GM21529 (cell line): ENCODE data around the gene TULP1.
"Not testable (repeated sequence)": the region's sequence is repeated elsewhere in the genome, so short reads cannot be mapped to it uniquely, and the experiment has no call there.

ENCODE experiments used
- ATAC-seq: cut with Tn5 transposase; IDR thresholded peaks from one replicate; pipeline ENCODE4 v1.9.1; 2021; ENCODE audit not compliant: unreplicated experiment

Gene TULP1

GRCh38 chr6:35522151-35522550 is 9.5 kb upstream of the TULP1 start:
- no peak for ATAC-seq

- ATAC-seq, result no peak
Measured at GRCh38 chr6:35521235-35521634, 8.5 kb upstream of the TULP1 start.

DNA sequence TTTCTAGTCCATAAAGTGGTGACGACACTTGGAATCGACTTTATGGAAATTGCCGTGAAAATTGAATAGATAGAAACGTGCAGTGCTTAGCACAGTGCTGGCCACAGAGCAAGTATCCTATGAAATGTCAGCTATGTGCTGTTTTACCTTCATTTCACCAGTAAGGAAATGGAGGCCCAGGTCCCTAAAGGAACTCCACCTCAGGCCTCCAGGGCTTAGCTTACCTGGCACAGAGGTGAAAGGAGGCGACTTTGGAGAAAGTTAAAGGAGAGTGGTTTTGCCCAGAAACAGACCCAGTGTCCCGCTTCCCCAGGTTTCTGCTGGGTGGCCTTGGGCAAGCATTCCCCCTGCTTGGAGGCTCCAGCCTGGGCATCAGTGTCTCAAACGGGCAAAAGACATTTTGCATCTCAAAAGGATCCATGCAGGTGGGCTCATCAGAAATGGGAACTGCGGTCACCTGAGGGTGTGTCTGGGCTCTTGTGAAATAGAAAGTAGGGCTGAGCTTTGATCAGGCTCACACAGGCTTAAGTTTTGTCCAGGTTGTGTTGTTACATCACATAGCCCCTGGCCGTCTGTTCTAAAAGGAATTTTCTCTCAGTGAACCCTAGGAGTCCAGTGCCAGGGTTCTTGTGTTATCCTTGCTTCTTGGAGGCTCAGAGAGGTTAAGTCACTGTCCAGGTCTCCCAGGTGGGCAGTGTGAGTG is 6.8 kb upstream of the TULP1 start:
- no peak for ATAC-seq

DNA sequence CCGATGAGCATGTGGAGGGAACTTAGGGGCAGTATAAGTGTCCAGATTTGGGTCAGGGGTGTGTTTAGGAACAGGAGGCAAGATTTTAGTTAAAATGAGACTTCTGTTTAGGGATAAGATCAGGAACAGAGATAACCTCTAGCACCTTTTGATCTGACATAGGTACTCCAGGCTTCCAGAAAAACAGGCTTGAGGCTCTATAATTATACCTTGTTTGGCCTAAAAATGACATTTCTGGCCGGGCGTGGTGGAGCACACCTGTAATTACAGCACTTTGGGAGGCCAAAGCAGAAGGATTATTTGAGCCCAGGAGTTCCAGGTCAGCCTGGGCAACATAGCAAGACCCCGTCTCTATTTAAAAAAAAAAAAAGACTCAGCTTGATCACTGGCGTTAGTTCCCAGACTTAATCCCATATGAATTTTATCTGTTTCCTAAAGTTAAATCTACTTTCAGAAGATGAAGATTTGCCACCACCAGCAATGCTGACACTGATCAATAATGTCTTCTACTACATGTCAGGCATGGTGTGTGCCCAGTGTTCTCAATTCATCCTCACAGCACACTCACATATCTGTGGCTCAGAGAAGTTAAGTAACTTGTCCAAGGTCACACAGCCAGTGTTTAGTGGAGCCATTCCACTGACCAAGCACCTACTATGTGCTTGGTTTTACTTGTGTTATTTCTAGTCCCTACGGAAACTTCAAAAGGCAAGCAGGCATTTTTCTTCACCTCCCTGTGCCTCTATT is 6.0 kb upstream of the TULP1 start:
- no peak for ATAC-seq

DNA sequence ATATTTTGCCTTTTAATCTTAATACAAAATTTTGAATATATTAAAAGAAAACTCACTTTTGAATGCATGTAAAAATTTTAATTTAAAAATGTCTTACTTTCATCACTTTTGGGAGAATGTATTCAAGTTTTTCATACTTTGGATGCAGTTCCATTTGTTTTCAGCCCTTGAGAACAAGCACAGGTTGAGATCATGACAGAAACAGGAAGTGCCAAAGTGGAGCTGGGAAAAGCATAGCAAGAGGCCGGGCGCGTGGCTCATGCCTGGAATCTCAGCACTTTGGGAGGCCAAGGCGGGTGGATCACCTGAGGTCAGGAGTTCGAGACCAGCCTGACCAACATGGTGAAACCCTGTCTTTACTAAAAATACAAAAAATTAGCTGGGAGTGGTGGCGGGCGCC is 5.3 kb upstream of the TULP1 start:
- not testable (repeated sequence) for ATAC-seq

GRCh38 chr6:35516712-35517111 is 4.0 kb upstream of the TULP1 start:
- ATAC-seq, result no peak

DNA sequence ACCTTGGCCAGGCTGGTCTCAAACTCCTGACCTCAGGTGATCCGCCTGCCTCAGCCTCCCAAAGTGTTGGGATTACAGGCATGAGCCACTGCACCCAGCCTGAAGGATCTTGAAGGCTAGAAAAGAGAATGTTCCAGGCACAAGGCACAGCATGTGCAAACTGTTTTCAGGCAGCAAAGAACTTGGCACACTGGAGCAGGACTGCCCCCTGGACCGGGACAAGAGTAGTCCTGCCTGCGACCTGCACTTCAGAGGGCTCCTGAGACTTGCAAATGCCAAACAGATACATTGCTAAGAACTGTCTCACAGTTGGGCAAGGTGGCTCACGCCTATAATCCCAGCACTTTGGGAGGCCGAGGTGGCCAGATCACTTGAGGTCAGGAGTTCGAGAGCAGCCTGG is 3.2 kb upstream of the TULP1 start:
- not testable (repeated sequence) for ATAC-seq

DNA sequence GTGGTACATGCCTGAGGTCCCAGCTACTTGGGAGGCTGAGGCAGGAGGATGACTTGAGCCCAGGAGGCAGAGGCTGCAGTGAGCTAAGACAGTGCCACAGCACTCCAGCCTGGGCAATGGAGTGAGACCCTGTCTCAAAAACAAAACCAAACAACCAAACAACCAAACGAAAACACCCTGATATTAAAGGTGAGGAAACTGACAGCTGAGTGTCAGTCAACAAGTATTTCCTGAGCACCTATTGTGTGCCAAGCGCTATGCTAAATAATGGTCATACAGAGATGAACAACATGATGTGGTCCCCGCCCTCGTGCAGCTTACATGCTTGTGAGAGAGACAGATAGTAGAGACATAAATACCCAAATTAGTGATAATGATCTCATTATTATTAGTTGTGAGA is 1.9 kb upstream of the TULP1 start:
- no peak for ATAC-seq

GRCh38 chr6:35512006-35512405 is 690 bp downstream of the TULP1 start:
- ATAC-seq, result no peak

DNA sequence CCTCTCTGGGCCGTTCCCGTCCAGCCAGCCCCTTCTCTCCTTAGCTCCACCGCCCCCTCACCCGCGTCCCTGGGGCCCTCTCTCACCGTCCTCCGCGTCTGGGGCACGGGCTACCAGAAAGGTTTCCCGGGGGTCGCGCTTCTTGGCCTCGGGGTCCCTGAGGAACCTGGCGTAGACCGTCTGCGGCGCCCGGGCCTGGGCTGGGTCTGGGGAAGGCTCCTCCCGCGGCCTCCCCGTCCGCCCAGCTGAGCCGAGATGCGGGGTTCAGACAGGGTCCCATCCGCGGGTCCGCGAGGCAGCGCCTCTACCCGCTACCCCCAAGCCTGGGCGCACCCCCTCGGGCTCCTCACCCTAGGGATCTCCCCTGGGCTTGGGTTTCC is 1.1 kb downstream of the TULP1 start:
- ATAC-seq, result no peak

DNA sequence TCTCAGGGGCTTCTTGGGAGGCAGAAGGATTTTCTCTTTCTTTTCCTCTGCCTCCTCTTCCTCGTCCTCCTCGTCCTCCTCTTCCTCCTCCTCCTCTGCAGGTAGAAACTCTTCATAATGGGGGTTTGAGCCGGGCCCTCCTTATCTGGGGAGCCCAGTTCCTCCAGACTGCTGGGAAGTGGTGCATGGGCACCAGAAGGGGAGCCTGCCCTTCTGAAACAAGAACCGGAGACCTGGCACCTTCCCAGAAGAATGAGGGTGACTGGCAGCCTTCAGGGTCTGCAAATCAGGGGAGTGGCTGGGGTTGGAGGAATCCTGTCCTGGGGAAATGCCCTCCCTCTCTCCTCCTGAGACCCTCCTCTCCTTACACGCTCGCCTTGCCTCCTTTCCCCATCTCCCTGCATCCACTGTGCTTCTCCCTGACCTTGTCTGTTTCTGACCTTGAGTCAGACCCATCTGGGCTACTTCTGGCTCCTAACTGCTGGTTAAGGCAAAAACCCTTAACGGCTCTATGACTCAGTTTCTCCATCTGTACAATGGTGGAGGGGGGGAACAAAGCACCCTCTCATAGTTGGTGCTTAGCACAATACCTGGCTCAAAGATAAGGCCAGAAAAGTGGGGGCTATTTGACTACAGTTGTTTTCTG is 1.7 kb downstream of the TULP1 start:
- no peak for ATAC-seq

DNA sequence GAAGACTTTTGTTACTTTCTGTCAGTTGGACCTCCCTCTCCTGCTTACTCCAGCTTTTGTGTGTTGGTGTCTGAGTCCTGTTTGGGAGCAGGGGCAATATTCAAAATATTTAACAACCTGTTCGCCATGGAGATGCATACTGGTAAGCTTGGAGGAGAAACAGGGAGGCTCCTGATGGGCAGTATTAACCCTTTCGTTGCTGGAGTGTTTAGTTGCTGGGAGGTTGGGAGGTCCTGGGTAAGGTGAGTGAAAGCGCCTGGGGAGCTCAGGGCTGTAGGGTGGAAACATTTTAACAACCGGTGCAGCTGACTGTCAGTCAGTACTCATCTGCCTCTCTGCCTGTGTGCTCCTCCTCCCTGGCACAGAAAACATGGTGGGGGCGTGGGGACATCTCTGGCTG is 4.2 kb downstream of the TULP1 start:
- ATAC-seq, result no peak

GRCh38 chr6:35508027-35508426 is 4.7 kb downstream of the TULP1 start:
- no peak for ATAC-seq

DNA sequence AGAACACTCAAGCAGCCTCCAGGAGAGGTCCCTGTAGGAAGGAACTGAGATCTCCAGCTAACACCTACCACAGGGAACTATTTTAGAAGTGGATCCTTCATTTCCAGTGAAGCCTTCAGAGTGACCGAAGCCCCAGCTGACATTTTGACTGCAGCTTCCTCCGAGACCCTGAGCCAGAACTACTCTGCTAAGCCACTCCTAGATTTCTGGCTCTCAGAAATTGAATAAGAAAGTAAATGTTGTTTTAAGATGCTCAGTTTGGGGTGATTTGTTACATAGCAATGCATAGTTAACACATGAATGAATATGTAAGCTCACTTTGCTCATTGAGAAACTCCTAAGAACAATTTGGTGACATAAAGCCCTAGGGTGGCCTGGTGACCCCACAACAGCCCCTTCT is 5.5 kb downstream of the TULP1 start:
- no peak for ATAC-seq

- ATAC-seq, result no peak
Measured at GRCh38 chr6:35506536-35506935, 6.2 kb downstream of the TULP1 start.

DNA sequence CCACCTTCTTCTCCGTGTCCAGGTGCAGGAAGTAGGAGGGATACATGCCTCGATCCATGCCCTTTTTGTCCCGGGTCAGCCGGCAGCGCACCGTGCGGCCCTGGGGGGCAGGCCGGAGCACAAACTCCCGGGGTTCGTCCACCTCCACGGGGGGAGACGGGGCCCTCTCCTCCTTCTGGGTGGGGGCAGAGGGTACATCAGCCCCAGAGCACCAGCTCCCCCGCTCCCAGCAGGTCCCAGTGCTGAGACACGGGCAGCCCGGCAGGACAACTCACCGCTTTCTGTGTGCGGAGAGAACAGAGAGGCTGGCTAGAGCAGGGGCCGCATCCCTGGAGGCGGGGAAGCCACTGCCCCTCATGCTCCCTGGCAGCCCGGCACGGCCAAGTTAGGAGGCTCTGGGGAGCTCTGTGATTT is 6.7 kb downstream of the TULP1 start:
- ATAC-seq, result no peak

DNA sequence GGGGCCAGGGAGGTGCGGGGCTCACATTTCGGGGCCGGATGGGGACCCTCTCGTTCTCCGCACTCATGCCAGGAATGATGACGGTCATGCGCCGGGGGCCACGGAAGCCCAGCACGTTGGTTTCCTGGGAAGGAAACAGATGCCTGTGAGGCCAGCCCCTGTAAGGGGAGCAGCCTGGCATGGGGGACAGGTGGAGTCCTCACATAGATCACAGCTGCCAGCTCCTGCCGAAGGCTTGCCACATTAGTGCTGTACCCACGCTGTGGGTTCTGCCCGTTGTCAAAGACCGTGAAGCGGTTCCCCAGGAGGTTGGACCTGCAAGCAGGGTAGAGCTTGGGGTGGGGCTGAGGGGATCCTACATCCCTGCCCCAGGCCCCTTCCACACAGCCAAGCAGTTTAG is 9.2 kb downstream of the TULP1 start:
- no peak for ATAC-seq

- ATAC-seq, result no peak
Measured at GRCh38 chr6:35501784-35502183, 10.9 kb downstream of the TULP1 start.

GRCh38 chr6:35500782-35501181 is 11.9 kb downstream of the TULP1 start:
- ATAC-seq, result no peak

DNA sequence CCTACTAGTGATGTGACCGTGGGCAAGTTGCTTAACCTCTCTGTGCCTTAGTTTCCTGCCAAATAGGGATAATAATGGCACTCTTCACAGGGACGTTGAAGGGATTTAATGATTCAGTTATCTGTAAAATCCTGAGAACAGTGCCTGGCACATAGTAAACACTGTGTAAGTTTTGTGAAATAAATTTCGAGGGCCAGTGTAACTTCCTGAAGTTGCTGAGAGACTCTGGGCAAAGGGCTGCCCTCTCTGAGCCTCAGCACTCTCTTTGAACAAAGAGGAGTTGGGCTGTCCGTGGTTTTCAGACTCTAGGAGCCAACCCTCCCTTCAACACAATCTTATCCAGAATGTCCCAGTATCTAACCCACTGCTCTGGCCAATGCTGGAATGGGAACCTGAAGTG is 13.3 kb downstream of the TULP1 start:
- ATAC-seq, result no peak

- no peak for ATAC-seq
Measured at GRCh38 chr6:35498422-35499067, 14.2 kb downstream of the TULP1 start.
